Testis (tissue), 2 donors: ENCODE measurements around the gene CRAT.

ENCODE experiments used
- POLR2A ChIP-seq: fragments of 450-650 bp; IDR thresholded peaks from one replicate; pipeline ENCODE4 v1.6.1; 2017; ENCODE audit warnings: antibody characterized with exemption, mild to moderate bottlenecking, moderate library complexity
- TF ChIP-seq, protein P1 (sequence below), 3 experiments: fragments of 450-650 bp in 2 of 3; fragments of 200-600 bp in 1 of 3; sonication (generic) in 1 of 3; IDR thresholded peaks; one replicate each; pipeline ENCODE4 v1.5.1; 2016 to 2019; ENCODE audit warnings: antibody characterized with exemption in 3 of 3, mild to moderate bottlenecking in 2 of 3, moderate library complexity in 1 of 3

- TF ChIP-seq, protein P1, sequence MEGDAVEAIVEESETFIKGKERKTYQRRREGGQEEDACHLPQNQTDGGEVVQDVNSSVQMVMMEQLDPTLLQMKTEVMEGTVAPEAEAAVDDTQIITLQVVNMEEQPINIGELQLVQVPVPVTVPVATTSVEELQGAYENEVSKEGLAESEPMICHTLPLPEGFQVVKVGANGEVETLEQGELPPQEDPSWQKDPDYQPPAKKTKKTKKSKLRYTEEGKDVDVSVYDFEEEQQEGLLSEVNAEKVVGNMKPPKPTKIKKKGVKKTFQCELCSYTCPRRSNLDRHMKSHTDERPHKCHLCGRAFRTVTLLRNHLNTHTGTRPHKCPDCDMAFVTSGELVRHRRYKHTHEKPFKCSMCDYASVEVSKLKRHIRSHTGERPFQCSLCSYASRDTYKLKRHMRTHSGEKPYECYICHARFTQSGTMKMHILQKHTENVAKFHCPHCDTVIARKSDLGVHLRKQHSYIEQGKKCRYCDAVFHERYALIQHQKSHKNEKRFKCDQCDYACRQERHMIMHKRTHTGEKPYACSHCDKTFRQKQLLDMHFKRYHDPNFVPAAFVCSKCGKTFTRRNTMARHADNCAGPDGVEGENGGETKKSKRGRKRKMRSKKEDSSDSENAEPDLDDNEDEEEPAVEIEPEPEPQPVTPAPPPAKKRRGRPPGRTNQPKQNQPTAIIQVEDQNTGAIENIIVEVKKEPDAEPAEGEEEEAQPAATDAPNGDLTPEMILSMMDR (IDR thresholded peaks at IDR 0.05), result no peak
- no peak for TF ChIP-seq POLR2A
Measured at GRCh38 chr9:129108805-129109536, 1.6 kb downstream of the CRAT start.
